ENCODE data around the gene HPCAL1.

HPCAL1 gene

GRCh38 chr2:10337449-10338269 is 35.0 kb downstream of the HPCAL1 start:
- DNase-seq (ENCODE audit: low read depth): no peak

GRCh38 chr2:10338270-10339188 is 35.8 kb downstream of the HPCAL1 start:
- no peak for DNase-seq (ENCODE audit: low read depth)

- no peak for DNase-seq (ENCODE audit: low read depth)
Measured at GRCh38 chr2:10339647-10340592, 37.2 kb downstream of the HPCAL1 start.

GRCh38 chr2:10340593-10340975 is 37.9 kb downstream of the HPCAL1 start:
- DNase-seq (ENCODE audit: low read depth): no peak

GRCh38 chr2:10341193-10341592 is 38.5 kb downstream of the HPCAL1 start:
- no peak for DNase-seq (ENCODE audit: low read depth)

GRCh38 chr2:10342245-10342951 is 39.7 kb downstream of the HPCAL1 start:
- DNase-seq (ENCODE audit: low read depth): no peak

- DNase-seq (ENCODE audit: low read depth): no peak
Measured at GRCh38 chr2:10343191-10343590, 40.5 kb downstream of the HPCAL1 start.

- DNase-seq (ENCODE audit: low read depth): no peak
Measured at GRCh38 chr2:10343658-10344057, 41.0 kb downstream of the HPCAL1 start.

- no peak for DNase-seq (ENCODE audit: low read depth)
Measured at GRCh38 chr2:10344105-10345066, 41.7 kb downstream of the HPCAL1 start.

GRCh38 chr2:10345126-10345525 is 42.4 kb downstream of the HPCAL1 start:
- no peak for DNase-seq (ENCODE audit: low read depth)

- no peak for DNase-seq (ENCODE audit: low read depth)
Measured at GRCh38 chr2:10345813-10346212, 43.1 kb downstream of the HPCAL1 start.

GRCh38 chr2:10346929-10347561 is 44.3 kb downstream of the HPCAL1 start:
- no peak for DNase-seq (ENCODE audit: low read depth)

GRCh38 chr2:10347562-10347948 is 44.9 kb downstream of the HPCAL1 start:
- DNase-seq (ENCODE audit: low read depth): no peak

GRCh38 chr2:10348891-10349290 is 46.2 kb downstream of the HPCAL1 start:
- DNase-seq (ENCODE audit: low read depth): no peak

GRCh38 chr2:10350761-10351160 is 48.1 kb downstream of the HPCAL1 start:
- no peak for DNase-seq (ENCODE audit: low read depth)

GRCh38 chr2:10352361-10352760 is 49.7 kb downstream of the HPCAL1 start:
- no peak for DNase-seq (ENCODE audit: low read depth)

GRCh38 chr2:10352972-10353371 is 50.3 kb downstream of the HPCAL1 start:
- no peak for DNase-seq (ENCODE audit: low read depth)

GRCh38 chr2:10353931-10354330 is 51.2 kb downstream of the HPCAL1 start:
- DNase-seq (ENCODE audit: low read depth): no peak

- no peak for DNase-seq (ENCODE audit: low read depth)
Measured at GRCh38 chr2:10354399-10354798, 51.7 kb downstream of the HPCAL1 start.
